GM23338 (cell line): ENCODE data around the gene PHF20. TPM values are rescaled to one million over a fixed set of nuclear protein-coding genes. Genes with fewer than 3 reads are reported as not detected.

Experiments used
- ATAC-seq: fragments of 200-7000 bp; cut with Tn5 transposase; 3 replicates; pipeline ENCODE4 v1.9.1; 2020
- DNase-seq: peaks from one replicate; pipeline ENCODE4 v3.0.0-alpha.2; 2015; ENCODE audit warnings: low spot score
- H2AFZ ChIP-seq: fragments of 200-600 bp; sonication (generic); 2 replicates; pipeline ENCODE4 v1.8.0; 2016; ENCODE audit warnings: antibody characterized with exemption, mild to moderate bottlenecking, moderate library complexity
- H3F3A ChIP-seq: fragments of 200-600 bp; sonication (generic); replicated peaks from 2 replicates; pipeline ENCODE4 v1.8.0; 2017; ENCODE audit warnings: antibody characterized with exemption, mixed run types, low read depth
- H3K27ac ChIP-seq: fragments of 200-600 bp; sonication (generic); 2 replicates; pipeline ENCODE4 v1.6.1; 2016; ENCODE audit warnings: low read depth
- H3K27me3 ChIP-seq: fragments of 200-600 bp; sonication (generic); 2 replicates; pipeline ENCODE4 v1.8.0; 2016; ENCODE audit warnings: mild to moderate bottlenecking, mixed run types, moderate library complexity; ENCODE audit not compliant: insufficient read depth
- H3K36me3 ChIP-seq: fragments of 200-600 bp; sonication (generic); 2 replicates; pipeline ENCODE4 v1.8.0; 2016; ENCODE audit warnings: mild to moderate bottlenecking; ENCODE audit not compliant: insufficient read depth
- H3K4me1 ChIP-seq: fragments of 200-600 bp; sonication (generic); 2 replicates; pipeline ENCODE4 v1.8.0; 2016; ENCODE audit warnings: mild to moderate bottlenecking, moderate library complexity; ENCODE audit not compliant: insufficient read depth
- H3K4me2 ChIP-seq: fragments of 200-600 bp; sonication (generic); 2 replicates; pipeline ENCODE4 v1.7.1; 2017; ENCODE audit warnings: mixed run types
- H3K4me3 ChIP-seq: fragments of 200-600 bp; sonication (generic); 2 replicates; pipeline ENCODE4 v1.6.1; 2016; ENCODE audit warnings: mixed run types
- H3K79me2 ChIP-seq: fragments of 200-600 bp; sonication (generic); replicated peaks from 2 replicates; pipeline ENCODE4 v1.8.0; 2017; ENCODE audit warnings: mild to moderate bottlenecking; ENCODE audit not compliant: insufficient read depth
- H3K9me2 ChIP-seq: fragments of 200-600 bp; sonication (generic); 2 replicates; pipeline ENCODE4 v1.8.0; 2017; ENCODE audit not compliant: insufficient read depth
- H4K20me1 ChIP-seq: fragments of 200-600 bp; sonication (generic); replicated peaks from 2 replicates; pipeline ENCODE4 v1.8.0; 2017; ENCODE audit warnings: mild to moderate bottlenecking; ENCODE audit not compliant: insufficient read depth
- H3K27ac Mint-ChIP-seq: 2 replicates; pipeline ENCODE4 v1.8.0; 2020; ENCODE audit warnings: inconsistent platforms, mild to moderate bottlenecking, moderate library complexity, mixed read lengths
- H3K27me3 Mint-ChIP-seq: 3 replicates; pipeline ENCODE4 v1.8.0; 2022; ENCODE audit warnings: low read depth, mild to moderate bottlenecking, moderate library complexity, mixed read lengths, inconsistent platforms; ENCODE audit not compliant: insufficient read depth, poor library complexity
- H3K36me3 Mint-ChIP-seq: 3 replicates; pipeline ENCODE4 v1.8.0; 2021; ENCODE audit warnings: low read depth, mild to moderate bottlenecking, inconsistent platforms, moderate library complexity, mixed read lengths
- H3K4me1 Mint-ChIP-seq: 3 replicates; pipeline ENCODE4 v1.8.0; 2020; ENCODE audit warnings: mild to moderate bottlenecking, inconsistent platforms, mixed read lengths
- H3K4me3 Mint-ChIP-seq: 3 replicates; pipeline ENCODE4 v1.8.0; 2021; ENCODE audit warnings: moderate library complexity, mild to moderate bottlenecking, inconsistent platforms, mixed read lengths
- H3K9me3 Mint-ChIP-seq: 3 replicates; pipeline ENCODE4 v1.8.0; 2020; ENCODE audit warnings: moderate library complexity, mild to moderate bottlenecking, inconsistent platforms, mixed read lengths
- CTCF ChIP-seq, 2 experiments: fragments of 200-600 bp in 1 of 2; sonication (generic) in 1 of 2; conservative IDR thresholded peaks; 2 replicates each; pipeline versions ENCODE4 v1.5.1 to v1.6.1; 2016 to 2017; ENCODE audit warnings: antibody characterized with exemption in 2 of 2, low read depth in 2 of 2, mild to moderate bottlenecking in 2 of 2, moderate library complexity in 1 of 2
- ETS1 ChIP-seq: IDR thresholded peaks from 2 replicates; pipeline ENCODE4 v1.6.1; 2016; ENCODE audit warnings: antibody characterized with exemption
- EZH2 ChIP-seq: fragments of 200-600 bp; sonication (generic); IDR thresholded peaks from one replicate; pipeline ENCODE4 v1.8.0; 2017; ENCODE audit warnings: antibody characterized with exemption, mild to moderate bottlenecking, low read depth; ENCODE audit not compliant: unreplicated experiment
- JUNB ChIP-seq: IDR thresholded peaks from one replicate; pipeline ENCODE4 v1.6.1; 2016; ENCODE audit warnings: antibody characterized with exemption; ENCODE audit not compliant: unreplicated experiment
- NANOG ChIP-seq: IDR thresholded peaks from 2 replicates; pipeline ENCODE4 v1.6.1; 2016; ENCODE audit warnings: antibody characterized with exemption, borderline replicate concordance
- POLR2AphosphoS5 ChIP-seq: IDR thresholded peaks from 2 replicates; pipeline ENCODE4 v1.6.1; 2016; ENCODE audit warnings: antibody characterized with exemption, low read depth
- REST ChIP-seq: IDR thresholded peaks from one replicate; pipeline ENCODE4 v1.6.1; 2018; ENCODE audit warnings: antibody characterized with exemption; ENCODE audit not compliant: unreplicated experiment
- STAT1 ChIP-seq: IDR thresholded peaks from one replicate; pipeline ENCODE4 v1.6.1; 2016; ENCODE audit warnings: antibody characterized with exemption; ENCODE audit not compliant: unreplicated experiment
- ZNF114 ChIP-seq: fragments of 250-450 bp; sonication (Bioruptor Pico); IDR thresholded peaks from 2 replicates; pipeline ENCODE4 v1.5.0; 2020; ENCODE audit warnings: mild to moderate bottlenecking, moderate library complexity
- ZNF462 ChIP-seq: fragments of 250-450 bp; sonication (Bioruptor Pico); IDR thresholded peaks from 2 replicates; pipeline ENCODE4 v1.5.0; 2020; ENCODE audit warnings: mild to moderate bottlenecking, moderate library complexity
- polyA plus RNA-seq: library from polyadenylated mRNA; unstranded; fragments of >200 nt; fragmentation: Nextera tagmentation; extraction: Ambion mirVana; gene quantifications from 2 replicates; pipeline ENCODE4 v1.2.1, GENCODE V29; 2016
- total RNA-seq: library from RNA; depleted of rRNA; stranded (reverse); fragments of >200 nt; shearing (Covaris generic); gene quantifications from 2 replicates; pipeline ENCODE4 v1.2.3, GENCODE V29; 2014

Gene PHF20
- total and polyA plus RNA-seq, 2 experiments from 2014 or later: 71.8 to 103 TPM

- ATAC-seq (peak; percentile 2; the same call in 1 of the 3 replicates), DNase-seq (peak; percentile 32)
- Mint-ChIP-seq H3K36me3 (peaks cover 39% of the 10 kb centered on the region), H3K27me3 (peaks cover 20% of the 10 kb centered on the region), H3K4me1 (peaks cover 28% of the 10 kb centered on the region), H3K4me3 (peak overlapping the region; percentile 90), H3K27ac (peak overlapping the region; percentile 99), H3K9me3 (peaks cover 4% of the 10 kb centered on the region; the same call in 1 of the 3 replicates)
- peaks cover 29% of the 10 kb centered on the region for H3K36me3 ChIP-seq
- H3K4me3 ChIP-seq: peak overlapping the region; percentile 61
- H3K27ac ChIP-seq: peak overlapping the region; percentile 93
- peaks cover 17% of the 10 kb centered on the region for H3K4me1 ChIP-seq
- no peak overlapping the region for H2AFZ ChIP-seq
- TF ChIP-seq NANOG (no peak), ZNF114 (CRISPR knock-in tag) (no peak), CTCF (conservative IDR thresholded peaks at IDR 0.05; ENCODE audit: low read depth in 2 of 2) (no peak), POLR2AphosphoS5 (no peak), STAT1 (no peak), ZNF462 (CRISPR knock-in tag) (no peak), EZH2 (no peak), JUNB (no peak), REST (no peak), ETS1 (no peak)
- peaks cover 40% of the 10 kb centered on the region for H3K79me2 ChIP-seq
- peak overlapping the region; percentile 83 for H3K4me2 ChIP-seq
- H3K27me3 ChIP-seq: no peaks in the 10 kb centered on the region
- 0 out of 2 replicates have a peak, but pooled peaks cover 9% of the 10 kb centered on the region for H3F3A ChIP-seq
- H4K20me1 ChIP-seq: peaks cover 31% of the 10 kb centered on the region
- no peaks in the 10 kb centered on the region for H3K9me2 ChIP-seq
Measured at GRCh38 chr20:35742741-35743523, 28.9 kb upstream of the PHF20 start.
